Measurements from ENCODE around the gene ADPRM.

DNA sequence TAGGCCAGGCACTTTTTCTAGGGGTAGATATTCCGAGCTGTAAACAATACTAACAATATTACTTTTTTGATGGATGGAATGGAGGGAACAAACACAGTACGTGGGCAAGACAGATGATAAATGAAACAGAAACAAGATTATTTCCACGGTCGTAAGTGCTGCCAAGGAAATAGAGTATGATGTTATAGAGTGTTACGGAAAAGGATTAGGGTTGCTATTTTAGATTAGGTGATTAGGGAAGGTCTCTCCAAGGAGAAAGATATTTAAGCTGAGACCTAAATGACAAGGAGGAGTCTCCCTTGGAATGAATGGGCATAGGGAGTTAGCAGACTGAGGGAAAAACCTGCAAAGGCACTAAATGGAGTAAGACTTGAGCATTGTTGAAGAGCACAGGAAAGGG lies 8.3 kb downstream of the ADPRM start:
- TF ChIP-seq POLR2AphosphoS5 (IDR thresholded peaks at IDR 0.05) (no peak), CTCF (IDR thresholded peaks at IDR 0.05) (no peak), POLR2A (IDR thresholded peaks at IDR 0.05) (no peak)

All from transverse colon (tissue), 4 donors.